Heart right ventricle (tissue), 16 donors: ENCODE measurements around the gene RPS8. TPM values are rescaled to one million over a fixed set of nuclear protein-coding genes. Genes with fewer than 3 reads are reported as not detected.
A peak's percentile ranks its signal among the peaks of the same experiment; 100 is the strongest.

Experiments used
- ATAC-seq, 8 donors: fragments of 200-7000 bp; cut with Tn5 transposase; one replicate each; pipeline ENCODE4 v1.9.1; 2020; ENCODE audit warnings: mild to moderate bottlenecking in 8 of 8, moderate library complexity in 8 of 8, moderate number of reproducible peaks in 1 of 8
- DNase-seq, 2 donors: peaks; one replicate each; pipeline ENCODE4 v3.0.0-alpha.2; 2020
- H3K27ac ChIP-seq, 10 donors: fragments of 200-600 bp; sonication (generic) in 2 of 10; one replicate each; pipeline versions ENCODE4 v1.5.0 to v1.8.0; 2020 to 2022; ENCODE audit warnings: mild to moderate bottlenecking in 3 of 10
- H3K27me3 ChIP-seq, 7 donors: fragments of 200-600 bp; one replicate each; pipeline ENCODE4 v1.8.0; 2021 to 2022; ENCODE audit warnings: mild to moderate bottlenecking in 2 of 7
- H3K36me3 ChIP-seq, 9 donors: fragments of 200-600 bp; sonication (generic) in 1 of 9; one replicate each; pipeline versions ENCODE4 v1.5.0 to v1.8.0; 2020 to 2022; ENCODE audit warnings: mild to moderate bottlenecking in 2 of 9
- H3K4me1 ChIP-seq, 9 donors: fragments of 200-600 bp; sonication (generic) in 1 of 9; one replicate each; pipeline versions ENCODE4 v1.5.0 to v1.8.0; 2020 to 2022; ENCODE audit warnings: mild to moderate bottlenecking in 4 of 9
- H3K4me3 ChIP-seq, 10 donors: fragments of 200-600 bp; sonication (generic) in 2 of 10; one replicate each; pipeline versions ENCODE4 v1.5.0 to v1.8.0; 2020 to 2022; ENCODE audit warnings: mild to moderate bottlenecking in 7 of 10, moderate library complexity in 2 of 10
- H3K9me3 ChIP-seq, 11 donors: fragments of 200-600 bp in 10 of 11; sonication (generic) in 2 of 11; one replicate each; pipeline versions ENCODE4 v1.5.0 to v1.8.0; 2013 to 2022; ENCODE audit warnings: mild to moderate bottlenecking in 2 of 11, control low read depth in 1 of 11, moderate library complexity in 1 of 11
- CTCF ChIP-seq, 9 donors: fragments of 200-600 bp; sonication (generic) in 2 of 9; IDR thresholded peaks; one replicate each; pipeline versions ENCODE4 v1.5.0 to v1.8.0; 2021 to 2022; ENCODE audit warnings: antibody characterized with exemption in 9 of 9, mild to moderate bottlenecking in 5 of 9, moderate library complexity in 1 of 9
- WGBS, 2 donors: extraction: QIAGEN DNeasy Blood & Tissue Kit; methylation state at CpG; one replicate each; pipeline ENCODE4 v1.1.7; 2013; ENCODE audit warnings: inconsistent platforms in 1 of 2; 5-methylcytosine and 5-hydroxymethylcytosine counted together
- intact Hi-C, 10 donors: fragments of 100-400 bp; cut with DNase I; formaldehyde crosslinking; loops; one replicate each; pipeline versions ENCODE4 v1.11.1 to v1.14.2; 2022
- polyA plus RNA-seq, 2 donors: library from polyadenylated mRNA; stranded (reverse); fragments of 200-250 nt; gene quantifications; one replicate each; pipeline ENCODE4 v1.2.3, GENCODE V29; 2013
- total RNA-seq, 10 donors: library from RNA; stranded (reverse); fragmentation: NEBNext Ultra II Directional in 3 of 10; extraction: Animal tissue kit (Norgen Biotek cat#: 25700) in 3 of 10; gene quantifications; one replicate each; pipeline versions ENCODE4 v1.2.1 to v1.2.4, GENCODE V29; 2021 to 2023
- donor health status: Arrhythmogenic right ventricular cardiomyopathy.
- donor health status: ischemic (EF 13 %, LVEDD 7.1; RV severe dilation, severe dysfunction).
- donor health status: healthy with polysubstance abuse.
- donor health status: DM: no; HTN: yes; CAD: no.
- donor health status: DM: no; HTN: no; CAD: no.
- donor health status: ischemic (EF 25% LVEDD 6.9; RV normal size, moderate dysfunction).
- donor health status: ischemic (EF 25% LVEDD 5.7; RV mildly dilated, moderate dysfunction).
- donor health status: healthy.
- donor health status: DM: yes; HTN: yes; CAD: no.
- donor health status: Ischemic cardiomyopathy.
- donor health status: ischemic (EF 35%, LVEDD 5.7; RV mildly dilated, moderate dysfunction).
- donor health status: nonischemic (EF 11% LVEDD 7.7; RV severe dilation, severe dysfunction).
- donor health status: DM: yes; HTN: yes; CAD: no.
- donor health status: PGD.
- donor health status: ischemic (EF 29% LVEDD 5.4; RV normal size, mild dysfunction).
- donor health status: nonischemic (EF 23%, LVEDD 6.1; RV moderate dilation, normal function).

Gene RPS8
- total and polyA plus RNA-seq, 12 donors = 587 to 1,942 (median 729) TPM

- Histone ChIP-seq H3K27me3 (no peaks in the 10 kb centered on the region), H3K27ac (peak overlapping the region in 7 of 10 donors; percentile 49 to 98 (median 96)), H3K9me3 (no peaks in the 10 kb centered on the region), H3K36me3 (peaks cover 0 to 54% (median 24%) of the 10 kb centered on the region in 9 donors), H3K4me1 (peaks cover 2 to 43% (median 31%) of the 10 kb centered on the region in 9 donors), H3K4me3 (peak overlapping the region; percentile 51 to 98 (median 84))
- TF ChIP-seq CTCF (IDR thresholded peaks at IDR 0.05) = no peak
- intact Hi-C loops = loop anchor here in 2 of 10 donors (5.0 kb wide), 2 partner anchors 39 to 236 kb away; partner anchors contain the start of genes HECTD3 (in 1 of the 2), KIF2C (in 1 of the 2) and UROD (in 1 of the 2)
- no peak for DNase-seq
- 60 to 61% methylated on average over 12 of the region's 12 CpGs for WGBS, 2 donors
- no peak for ATAC-seq
Measured at GRCh38 chr1:44776730-44777068, 1.4 kb downstream of the RPS8 start.

GRCh38 chr1:44777547-44777946, 2.2 kb downstream of the RPS8 start:
- intact Hi-C loops = loop anchor here in 2 of 10 donors (5.0 kb wide), 2 partner anchors 40 to 235 kb away; partner anchors contain the start of genes HECTD3 (in 1 of the 2), KIF2C (in 1 of the 2) and UROD (in 1 of the 2)
- no peak for TF ChIP-seq CTCF (IDR thresholded peaks at IDR 0.05)
- DNase-seq = no peak
- Histone ChIP-seq H3K27me3 (no peaks in the 10 kb centered on the region), H3K36me3 (peaks cover 0 to 59% (median 24%) of the 10 kb centered on the region in 9 donors), H3K9me3 (no peaks in the 10 kb centered on the region), H3K4me3 (peak overlapping the region in 1 of 10 donors; percentile 65), H3K4me1 (peaks cover 2 to 43% (median 31%) of the 10 kb centered on the region in 9 donors), H3K27ac (peak overlapping the region in 1 of 10 donors; percentile 31)
- WGBS, 2 donors = 82 to 85% methylated on average over 14 of the region's 14 CpGs
- ATAC-seq = no peak

- ATAC-seq (no peak), DNase-seq (no peak)
- H3K27ac ChIP-seq = peak overlapping the region in 1 of 10 donors; percentile 31
- peak overlapping the region in 1 of 10 donors; percentile 65 for H3K4me3 ChIP-seq
- peaks cover 0 to 59% (median 24%) of the 10 kb centered on the region in 9 donors for H3K36me3 ChIP-seq
- intact Hi-C loops = loop anchor here in 2 of 10 donors (5.0 kb wide), 2 partner anchors 41 to 234 kb away; partner anchors contain the start of genes HECTD3 (in 1 of the 2), KIF2C (in 1 of the 2) and UROD (in 1 of the 2)
- H3K27me3 ChIP-seq = no peaks in the 10 kb centered on the region
- peaks cover 2 to 43% (median 31%) of the 10 kb centered on the region in 9 donors for H3K4me1 ChIP-seq
- H3K9me3 ChIP-seq = no peaks in the 10 kb centered on the region
- no peak for TF ChIP-seq CTCF (IDR thresholded peaks at IDR 0.05)
- 64 to 67% methylated on average over 13 of the region's 13 CpGs for WGBS, 2 donors
Measured at GRCh38 chr1:44777969-44778635, 2.8 kb downstream of the RPS8 start.

GRCh38 chr1:44778705-44779576, 3.6 kb downstream of the RPS8 start:
- Histone ChIP-seq H3K27me3 (no peaks in the 10 kb centered on the region), H3K27ac (no peak overlapping the region), H3K9me3 (no peaks in the 10 kb centered on the region), H3K4me3 (no peak overlapping the region), H3K4me1 (peaks cover 2 to 48% (median 34%) of the 10 kb centered on the region in 9 donors), H3K36me3 (peaks cover 0 to 59% (median 24%) of the 10 kb centered on the region in 9 donors)
- WGBS, 2 donors = 94 to 96% methylated on average over 6 of the region's 6 CpGs
- TF ChIP-seq CTCF (IDR thresholded peaks at IDR 0.05) = no peak
- intact Hi-C loops = loop anchor here in 2 of 10 donors (5.0 kb wide), 2 partner anchors 42 to 233 kb away; partner anchors contain the start of genes HECTD3 (in 1 of the 2), KIF2C (in 1 of the 2) and UROD (in 1 of the 2)
- DNase-seq (no peak), ATAC-seq (no peak)
